ENCODE results near the gene PSMB7. TPM values are rescaled to one million over a fixed set of nuclear protein-coding genes. Genes with fewer than 3 reads are reported as not detected.

The PSMB7 gene
- total and polyA plus RNA-seq, 2 donors (not counting 1 experiment from before 2014, with no cell fraction given) = 69.5 to 73.1 TPM

GRCh38 chr9:124452841-124453585 lies 37.8 kb upstream of the PSMB7 start:
- 49% methylated on average over 85 of the region's 85 CpGs for WGBS (ENCODE audit: insufficient coverage)
- H3K79me2 ChIP-seq (ENCODE audit: control insufficient read depth, insufficient read depth, low read length) = no peaks in the 10 kb centered on the region
- H3K9me3 ChIP-seq (ENCODE audit: control extremely low read depth in 1 of 3, control insufficient read depth in 2 of 3, insufficient read depth in 1 of 3, low read length in 2 of 3) = peaks cover 0 to 4% (median 0%) of the 10 kb centered on the region in 3 donors
- H4K20me1 ChIP-seq (ENCODE audit: control insufficient read depth, insufficient read depth, low read length, poor library complexity, severe bottlenecking) = no peaks in the 10 kb centered on the region
- Mint-ChIP-seq H3K9me3 (ENCODE audit: insufficient read depth) (no peaks in the 10 kb centered on the region), H3K4me3 (no peak overlapping the region), H3K4me1 (peaks cover 2% of the 10 kb centered on the region), H3K27ac (no peak overlapping the region), H3K27me3 (peaks cover 31% of the 10 kb centered on the region)
- intact Hi-C loops (cut with micrococcal nuclease) = no loop called here
- ChIA-PET POLR2A (no interaction called here), CTCF (no interaction called here)
- peaks cover 7 to 9% of the 10 kb centered on the region in 2 donors for H3K4me1 ChIP-seq (ENCODE audit: control insufficient read depth in 2 of 2, insufficient read depth in 2 of 2, low read length in 2 of 2)
- H2AFZ ChIP-seq (ENCODE audit: insufficient read depth, low read depth, low read length, poor library complexity, severe bottlenecking) = no peak overlapping the region
- no peak overlapping the region for H3K9ac ChIP-seq (ENCODE audit: low read length)
- DNase-seq = no peak
- no peak for TF ChIP-seq CTCF (IDR thresholded peaks at IDR 0.05)
- no peak for TF ChIP-seq EZH2 (IDR thresholded peaks at IDR 0.05; ENCODE audit: borderline replicate concordance, insufficient read depth, low read depth, low read length, poor library complexity, severe bottlenecking)
- peaks cover 0 to 45% (median 16%) of the 10 kb centered on the region in 4 experiments for H3K27me3 ChIP-seq (replicated peaks in 1 of 4; ENCODE audit: control extremely low read depth in 1 of 4, control insufficient read depth in 3 of 4, insufficient read depth in 4 of 4, low read length in 3 of 4)
- no peak for ATAC-seq (ENCODE audit: low read depth)
- no peak overlapping the region for H3K4me3 ChIP-seq (ENCODE audit: control extremely low read depth in 1 of 5, extremely low read depth in 1 of 5, insufficient read depth in 1 of 5, low read depth in 2 of 5, low read length in 4 of 5)
- H3K27ac ChIP-seq (ENCODE audit: low read length in 2 of 2) = no peak overlapping the region
- H3K36me3 ChIP-seq (replicated peaks in 1 of 2; ENCODE audit: control extremely low read depth in 1 of 2, control insufficient read depth in 1 of 2, extremely low read depth in 1 of 2, insufficient read depth in 2 of 2, low read length in 1 of 2) = no peaks in the 10 kb centered on the region
- H3K4me2 ChIP-seq (replicated peaks; ENCODE audit: low read depth, low read length, poor library complexity, severe bottlenecking) = peak overlapping the region; percentile 28

- POLR2A ChIA-PET = no interaction called here
- WGBS (ENCODE audit: insufficient coverage) = 84% methylated on average over 17 of the region's 19 CpGs
- Mint-ChIP-seq H3K27me3 (peaks cover 36% of the 10 kb centered on the region), H3K4me1 (peaks cover 2% of the 10 kb centered on the region), H3K27ac (no peak overlapping the region), H3K4me3 (no peak overlapping the region), H3K9me3 (ENCODE audit: insufficient read depth) (no peaks in the 10 kb centered on the region)
- H3K9ac ChIP-seq (ENCODE audit: low read length) = no peak overlapping the region
- no peak overlapping the region for H2AFZ ChIP-seq (ENCODE audit: insufficient read depth, low read depth, low read length, poor library complexity, severe bottlenecking)
- no peaks in the 10 kb centered on the region for H3K36me3 ChIP-seq (replicated peaks in 1 of 2; ENCODE audit: control extremely low read depth in 1 of 2, control insufficient read depth in 1 of 2, extremely low read depth in 1 of 2, insufficient read depth in 2 of 2, low read length in 1 of 2)
- H3K79me2 ChIP-seq (ENCODE audit: control insufficient read depth, insufficient read depth, low read length) = no peaks in the 10 kb centered on the region
- no peak overlapping the region for H3K27ac ChIP-seq (ENCODE audit: low read length in 2 of 2)
- ATAC-seq (ENCODE audit: low read depth) (no peak), DNase-seq (no peak)
- no peak for TF ChIP-seq EZH2 (IDR thresholded peaks at IDR 0.05; ENCODE audit: borderline replicate concordance, insufficient read depth, low read depth, low read length, poor library complexity, severe bottlenecking)
- no peak overlapping the region for H3K4me3 ChIP-seq (ENCODE audit: control extremely low read depth in 1 of 5, extremely low read depth in 1 of 5, insufficient read depth in 1 of 5, low read depth in 2 of 5, low read length in 4 of 5)
- H3K4me1 ChIP-seq (ENCODE audit: control insufficient read depth in 2 of 2, insufficient read depth in 2 of 2, low read length in 2 of 2) = peaks cover 7 to 9% of the 10 kb centered on the region in 2 donors
- H4K20me1 ChIP-seq (ENCODE audit: control insufficient read depth, insufficient read depth, low read length, poor library complexity, severe bottlenecking) = no peaks in the 10 kb centered on the region
- peaks cover 0 to 47% (median 16%) of the 10 kb centered on the region in 4 experiments for H3K27me3 ChIP-seq (replicated peaks in 1 of 4; ENCODE audit: control extremely low read depth in 1 of 4, control insufficient read depth in 3 of 4, insufficient read depth in 4 of 4, low read length in 3 of 4)
- H3K9me3 ChIP-seq (ENCODE audit: control extremely low read depth in 1 of 3, control insufficient read depth in 2 of 3, insufficient read depth in 1 of 3, low read length in 2 of 3) = peaks cover 0 to 7% (median 0%) of the 10 kb centered on the region in 3 donors
- CTCF ChIA-PET = no interaction called here
- H3K4me2 ChIP-seq (replicated peaks; ENCODE audit: low read depth, low read length, poor library complexity, severe bottlenecking) = no peak overlapping the region
- intact Hi-C loops (cut with micrococcal nuclease) = no loop called here
Measured at GRCh38 chr9:124452326-124452725, 37.1 kb upstream of the PSMB7 start.

Data from B cell (primary cell).